Femur (tissue), 1 donor: ENCODE data around the gene SEMA3E.

Source experiments
- DNase-seq: peaks from one replicate; pipeline ENCODE4 v3.0.0-alpha.2; 2017

Gene SEMA3E

DNA sequence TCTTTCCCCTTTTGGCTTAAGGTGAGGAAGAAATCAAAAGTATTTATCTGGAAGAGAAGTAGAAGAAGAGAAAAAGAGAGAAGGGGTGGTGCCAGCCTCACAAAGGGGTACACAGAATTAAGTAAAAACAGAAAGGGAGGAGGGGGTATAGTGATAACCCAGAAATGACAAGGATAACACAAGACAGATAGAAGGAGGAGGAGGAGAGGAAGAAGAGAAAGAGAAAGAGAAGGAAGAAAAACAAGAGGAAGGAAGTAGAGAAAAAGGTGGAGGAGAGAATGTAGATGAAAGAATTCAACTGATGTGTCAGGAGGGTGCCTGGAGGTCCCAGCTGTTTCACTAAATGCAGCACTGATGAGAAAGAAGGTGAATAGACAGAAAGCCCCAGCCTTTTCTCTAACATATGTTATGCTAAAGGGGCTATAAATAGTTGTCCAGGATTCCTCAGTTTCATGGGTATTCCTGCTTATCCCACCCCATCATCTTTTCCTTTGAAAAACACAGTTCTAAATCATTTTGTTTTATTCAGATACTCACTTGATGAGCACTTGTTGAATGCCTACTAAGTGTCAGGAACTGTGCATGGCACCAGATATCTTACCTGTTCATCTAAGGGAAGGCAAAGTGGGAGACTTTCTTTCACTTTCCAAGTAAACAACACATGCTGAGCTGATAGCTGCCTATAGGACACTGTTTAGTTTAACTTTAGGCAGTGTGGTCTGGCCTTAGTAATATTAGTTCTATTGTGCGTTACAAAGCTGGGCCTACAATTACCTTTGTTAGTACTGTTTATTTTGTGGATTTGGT is 8.0 kb downstream of the SEMA3E start:
- no peak for DNase-seq

DNA sequence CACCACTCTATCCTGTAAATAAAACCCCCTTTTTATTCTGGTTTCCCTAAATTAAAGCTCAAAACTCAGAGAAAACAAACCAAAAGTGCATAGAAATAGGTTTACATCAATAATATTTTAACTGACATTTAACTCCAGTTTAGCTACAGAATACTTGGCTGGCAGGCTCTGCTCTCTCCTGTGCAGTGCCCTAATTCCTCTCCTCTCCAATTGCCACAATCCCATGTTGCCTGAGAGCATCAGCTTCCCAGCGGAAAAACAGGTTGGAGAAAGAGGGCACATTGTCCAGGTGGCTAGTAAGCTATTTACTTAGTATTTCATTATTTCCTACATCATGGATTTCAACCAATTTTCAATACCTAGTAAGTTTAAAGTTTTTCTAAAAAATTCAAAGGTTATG is 8.7 kb downstream of the SEMA3E start:
- DNase-seq = no peak

DNA sequence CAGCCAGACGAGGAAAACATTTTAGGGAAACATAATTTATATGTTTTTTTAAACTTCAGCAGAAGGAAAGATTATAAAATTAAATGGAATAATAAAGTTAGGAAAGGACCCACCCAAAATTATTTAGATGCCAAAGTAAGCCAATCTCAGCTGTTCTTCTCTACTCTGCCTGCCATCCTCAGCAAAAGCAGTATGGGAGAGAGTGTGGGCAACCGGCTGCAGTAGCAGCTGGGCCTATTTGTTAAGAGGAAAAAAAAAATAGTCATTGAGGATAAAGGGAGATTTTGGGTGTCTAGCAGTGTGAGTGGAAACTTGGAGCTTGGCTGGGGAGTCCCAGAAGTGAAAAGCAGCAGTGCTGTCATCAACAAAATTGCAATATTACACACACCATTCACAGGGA is 15.4 kb downstream of the SEMA3E start:
- no peak for DNase-seq

DNA sequence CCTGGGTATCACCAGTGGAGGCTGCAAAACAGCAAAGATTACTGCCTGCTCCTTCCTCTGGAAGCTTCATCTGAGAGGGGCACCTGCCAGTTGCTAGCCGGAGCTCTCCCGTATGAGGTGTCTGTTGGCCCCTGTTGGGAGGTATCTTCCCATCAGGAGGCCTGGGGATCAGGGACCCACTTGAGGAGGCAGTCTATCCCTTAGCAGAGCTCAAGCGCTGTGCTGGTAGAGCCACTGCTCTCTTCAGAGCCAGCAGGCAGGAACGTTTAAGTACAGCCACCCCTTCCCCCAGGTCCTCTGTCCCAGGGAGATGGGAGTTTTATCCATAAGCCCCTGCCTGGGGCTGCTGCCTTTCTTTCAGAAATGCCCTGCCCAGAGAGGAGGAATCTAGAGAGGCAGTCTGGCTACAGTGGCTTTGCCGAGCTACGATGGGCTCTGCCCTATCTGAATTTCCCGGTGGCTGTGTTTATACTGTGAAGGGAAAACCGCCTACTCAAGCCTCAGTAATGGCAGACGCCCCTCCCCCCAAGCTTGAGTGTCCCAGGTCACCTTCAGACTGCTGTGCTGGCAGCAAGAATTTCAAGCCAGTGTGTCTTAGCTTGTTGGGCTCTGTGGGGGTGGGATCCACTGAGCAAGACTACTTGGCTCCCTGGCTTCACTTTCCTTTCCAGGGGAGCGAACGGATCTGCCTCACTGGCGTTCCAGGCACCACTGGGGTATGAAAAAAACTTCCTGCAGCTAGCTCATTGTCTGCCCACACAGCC is 19.6 kb downstream of the SEMA3E start:
- DNase-seq = no peak

DNA sequence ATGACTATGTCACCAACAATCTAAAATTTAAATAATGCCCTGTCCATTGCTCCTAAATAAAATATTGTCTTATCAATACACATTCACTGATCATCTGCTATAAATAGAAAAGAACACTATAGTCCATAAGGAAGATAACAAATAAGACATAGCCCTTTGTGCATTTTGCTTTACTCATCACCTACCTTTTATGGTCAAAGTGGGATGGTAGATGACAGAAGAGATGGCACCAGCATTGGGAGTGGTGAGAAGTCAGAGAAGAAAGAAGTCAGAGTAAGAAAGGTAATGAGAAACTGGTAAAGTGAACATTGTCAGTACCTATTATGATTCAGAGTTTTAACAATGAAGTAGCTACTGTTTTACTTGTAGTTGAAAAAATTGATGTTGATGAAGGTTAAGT is 31.1 kb downstream of the SEMA3E start:
- DNase-seq = no peak

DNA sequence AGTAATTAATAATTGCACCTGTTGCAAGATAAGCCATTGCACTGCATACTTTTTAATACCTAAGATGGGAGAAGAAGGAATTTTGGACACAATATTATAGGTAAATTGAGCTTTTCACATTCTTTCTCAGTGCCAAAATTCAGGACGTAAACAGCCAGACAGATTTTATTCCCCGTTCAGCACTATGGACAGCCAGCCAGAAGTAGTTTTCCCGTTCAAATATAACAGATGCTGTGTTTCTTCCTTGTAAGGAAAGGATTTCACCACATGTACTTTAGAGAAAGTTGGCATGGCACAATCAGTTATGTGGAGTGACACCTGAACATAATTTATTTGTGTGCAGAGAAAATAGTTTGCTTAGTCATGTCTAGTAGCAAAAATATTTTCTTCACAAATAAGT is 34.8 kb downstream of the SEMA3E start:
- peak; percentile 12 for DNase-seq

DNA sequence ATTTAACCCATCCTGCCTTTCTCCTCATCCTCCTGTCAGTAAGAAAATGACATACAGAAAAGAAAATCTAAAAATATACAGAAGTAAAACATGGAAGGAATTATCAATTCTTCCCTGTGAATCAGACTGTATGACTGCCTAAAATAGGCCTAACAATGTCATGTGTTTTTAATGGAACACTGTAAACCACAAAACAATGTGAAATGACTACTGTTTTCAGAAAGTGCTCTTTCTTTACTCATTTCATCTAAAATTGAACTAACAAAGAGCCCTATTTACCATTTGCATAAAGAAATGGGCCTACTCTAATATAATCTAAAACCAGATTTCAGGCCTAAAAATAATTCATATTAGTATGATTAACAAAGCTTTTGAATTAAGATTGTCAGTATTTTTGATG is 35.7 kb downstream of the SEMA3E start:
- no peak for DNase-seq

DNA sequence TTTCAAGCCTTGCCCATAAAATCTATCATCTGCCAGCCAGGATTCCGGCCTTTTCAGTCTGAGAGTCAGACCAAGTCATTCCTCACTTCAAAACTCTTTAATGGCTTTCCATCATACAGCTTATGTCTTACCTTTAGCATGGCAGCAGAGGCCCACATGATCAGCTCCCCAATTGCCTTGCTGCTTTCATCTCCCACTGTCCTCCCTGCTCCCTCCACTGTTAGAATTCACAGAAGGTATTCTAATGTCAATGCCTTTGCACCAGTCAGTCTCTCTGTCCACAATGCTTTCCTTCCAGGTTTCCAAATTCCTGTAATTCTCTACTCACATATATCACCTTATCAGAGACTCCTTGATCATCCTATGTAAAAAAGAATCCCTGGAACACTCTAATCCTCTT is 37.2 kb downstream of the SEMA3E start:
- DNase-seq = no peak

DNA sequence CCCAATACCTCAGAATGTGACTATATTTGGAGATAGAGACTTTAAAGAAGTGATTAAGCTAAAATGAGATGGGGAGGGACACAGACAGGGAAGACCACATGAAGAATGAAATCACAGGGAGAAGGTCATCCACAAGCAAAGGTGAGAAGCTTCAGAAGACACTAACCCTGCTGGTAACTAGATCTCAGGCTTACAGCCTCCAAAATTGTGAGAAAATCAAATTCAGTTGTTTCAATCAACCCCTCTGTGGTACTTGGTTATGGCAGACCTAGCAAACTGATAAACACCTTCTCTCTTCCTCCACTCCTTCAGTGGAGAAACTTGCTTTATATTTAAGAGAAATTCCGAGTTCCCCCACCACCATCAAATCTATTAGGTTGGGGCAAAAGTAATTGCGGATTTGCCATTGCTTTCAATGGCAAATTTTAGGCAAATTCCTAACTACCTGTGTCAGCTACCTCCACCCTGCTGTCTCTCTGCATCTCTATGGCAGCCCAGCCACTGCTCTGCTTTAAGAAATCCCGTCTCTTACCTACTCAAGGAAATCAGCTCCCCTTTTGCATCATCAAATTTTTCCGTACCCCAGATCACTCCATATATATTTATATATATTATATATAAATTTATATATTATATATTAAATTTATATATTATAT is 38.2 kb downstream of the SEMA3E start:
- DNase-seq = no peak

DNA sequence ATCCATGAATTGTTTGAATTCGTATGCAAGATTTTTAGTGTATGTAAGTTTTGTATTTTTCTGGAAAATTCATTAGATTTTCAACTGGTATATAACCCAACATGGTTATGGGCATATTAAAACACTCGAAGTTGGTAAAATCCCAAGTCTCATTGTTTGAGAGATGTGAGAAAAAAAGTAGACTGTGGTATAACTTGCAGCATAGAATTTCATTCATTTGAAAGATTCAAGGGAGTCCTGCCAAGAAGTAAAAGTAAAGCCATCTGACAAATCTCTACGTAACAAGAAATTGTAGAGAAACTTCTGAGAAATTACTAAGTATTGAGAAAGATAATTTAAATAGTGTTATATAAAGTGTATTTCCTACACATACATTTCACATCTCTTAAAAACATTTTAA is 40.2 kb downstream of the SEMA3E start:
- DNase-seq = no peak

DNA sequence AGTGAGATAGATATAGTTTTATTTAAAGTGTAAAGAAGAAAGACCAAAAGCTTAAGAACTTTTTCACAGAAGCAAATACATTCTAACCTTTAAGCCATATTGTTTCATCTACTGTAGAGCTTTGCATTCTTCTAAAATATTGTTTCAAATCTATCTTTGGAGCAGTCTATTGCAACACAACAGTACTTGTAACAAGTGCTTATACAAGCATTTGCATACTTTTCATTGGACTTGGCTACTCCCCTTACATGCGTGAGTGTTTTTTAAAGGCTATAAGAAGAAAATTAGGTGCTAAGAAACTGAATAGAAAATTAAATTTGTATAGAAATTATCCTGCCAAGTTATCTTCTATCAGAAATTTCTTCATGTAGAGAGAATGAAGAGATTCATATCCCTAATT is 45.3 kb downstream of the SEMA3E start:
- DNase-seq = no peak

DNA sequence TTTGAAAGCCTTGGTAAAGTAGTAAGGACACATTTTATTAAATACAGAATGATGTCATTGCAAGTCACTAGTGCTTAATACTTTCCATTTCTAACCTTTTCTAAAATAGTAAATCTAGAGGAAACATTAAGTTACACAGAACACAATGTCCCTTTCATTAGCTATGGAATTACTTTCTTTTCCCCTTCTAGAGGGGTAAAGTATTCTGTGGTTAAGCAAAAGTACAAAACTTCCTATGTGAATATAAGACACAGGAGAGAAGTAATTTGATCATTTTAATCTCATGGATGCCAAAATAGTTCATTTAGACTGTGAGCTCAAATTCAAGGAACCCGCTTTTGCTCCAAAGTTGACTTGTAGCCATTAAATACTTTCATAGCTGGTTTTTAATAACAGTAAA is 49.8 kb downstream of the SEMA3E start:
- no peak for DNase-seq

DNA sequence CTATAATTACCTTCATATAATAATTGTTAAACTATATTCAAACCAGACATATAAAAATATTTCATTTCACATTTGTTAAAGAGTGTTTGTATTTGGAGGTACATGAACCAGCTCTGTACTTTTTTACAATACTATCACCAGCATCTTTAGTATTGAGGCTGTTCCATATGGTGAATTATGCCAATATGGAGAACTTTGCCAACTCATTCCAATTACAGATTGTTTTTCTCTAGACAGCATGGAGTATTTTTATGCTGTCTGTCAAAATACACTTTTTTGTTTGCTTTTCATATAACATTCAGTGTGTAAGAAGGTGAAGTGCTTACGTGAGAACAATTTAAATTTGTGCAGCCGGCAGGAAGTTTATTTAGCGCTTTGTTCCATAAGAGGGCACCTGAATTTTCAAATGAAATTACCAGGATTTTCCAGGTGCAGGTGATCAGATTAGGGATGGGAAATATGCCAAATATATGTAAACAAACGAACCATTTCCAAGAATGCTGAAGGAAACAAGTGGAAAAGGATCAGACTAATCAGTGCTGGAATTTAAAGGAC is 54.9 kb downstream of the SEMA3E start:
- DNase-seq = no peak

DNA sequence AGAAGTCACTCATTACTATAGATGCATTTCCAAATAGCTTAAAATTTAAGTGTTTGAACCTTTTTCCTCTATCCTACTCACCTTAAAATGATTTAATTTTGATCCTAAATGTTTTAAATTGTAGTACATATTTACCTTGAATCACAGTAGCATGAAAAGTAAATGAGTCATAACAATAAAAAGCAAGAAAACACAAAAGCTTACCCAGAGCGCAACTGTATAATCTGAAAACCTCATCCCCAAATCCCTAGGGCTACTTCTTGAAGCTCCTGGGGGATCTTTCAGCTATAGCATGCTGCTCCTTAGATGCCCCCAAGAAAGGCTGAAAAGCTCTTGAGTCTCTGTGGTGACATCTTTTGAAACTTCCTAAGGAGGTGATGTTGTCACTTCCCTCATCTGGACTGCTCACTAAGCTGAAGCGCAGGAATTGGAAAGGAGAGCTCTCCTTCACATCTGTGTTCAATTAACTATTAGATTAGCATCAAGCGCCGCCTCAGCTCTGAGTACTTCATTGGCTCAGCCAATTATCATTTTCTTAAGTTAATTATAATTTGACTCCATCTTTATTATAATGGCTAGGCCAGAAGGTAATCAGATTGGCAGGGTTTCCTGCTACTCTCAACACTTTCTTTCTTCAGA is 60.2 kb downstream of the SEMA3E start:
- DNase-seq = no peak

DNA sequence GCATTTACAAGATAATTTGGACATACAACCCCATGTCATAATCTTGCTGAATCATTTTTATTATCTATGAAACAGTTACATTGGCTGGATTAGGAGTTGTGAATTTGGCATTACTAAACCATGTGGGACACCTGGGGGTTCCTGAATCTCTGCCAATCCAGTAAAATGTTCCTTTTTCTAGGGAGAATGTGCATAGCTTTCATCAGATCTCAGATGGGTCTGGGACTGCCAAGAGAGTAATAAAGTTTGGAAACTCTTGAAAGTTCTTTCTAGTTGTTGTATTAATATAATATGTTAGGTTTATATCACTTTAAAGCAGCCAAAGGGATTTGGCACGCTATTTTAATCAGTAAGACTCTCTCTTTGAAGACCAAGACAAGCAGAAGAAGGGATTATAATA is 62.7 kb downstream of the SEMA3E start:
- DNase-seq = no peak

DNA sequence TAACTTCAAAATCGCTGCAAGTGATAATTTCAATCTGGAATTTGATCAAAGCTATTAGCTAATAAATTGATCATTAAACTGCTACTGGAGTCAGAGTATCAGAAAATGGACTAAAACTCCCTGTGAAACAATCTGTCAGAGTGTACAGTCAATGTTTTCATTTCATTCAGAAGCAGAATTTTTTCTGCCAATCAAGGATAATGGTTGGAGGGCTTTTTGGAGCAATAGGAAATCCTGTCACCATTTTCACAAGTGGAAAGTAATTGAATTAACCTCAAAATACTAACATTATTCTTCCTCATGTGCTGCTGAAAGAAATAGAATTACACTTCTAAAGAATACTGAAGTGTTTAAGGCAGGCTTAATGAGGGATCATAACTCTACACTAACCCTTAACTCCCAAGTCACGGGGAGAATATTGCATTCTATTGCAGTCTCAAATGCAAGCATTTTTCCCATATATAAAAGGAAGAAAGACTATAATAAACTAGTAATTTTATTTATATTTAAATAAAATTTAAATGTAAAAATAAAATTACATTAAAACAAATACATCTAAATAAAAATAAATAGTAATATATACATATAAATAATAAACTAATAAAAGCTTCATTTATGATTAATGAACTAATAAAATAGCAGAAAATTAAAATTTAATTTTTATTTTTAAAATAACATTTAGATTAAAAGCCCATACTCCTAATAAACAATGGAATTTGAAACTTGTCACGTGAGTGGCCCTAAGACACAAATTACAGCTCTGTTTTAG is 67.1 kb downstream of the SEMA3E start:
- no peak for DNase-seq

DNA sequence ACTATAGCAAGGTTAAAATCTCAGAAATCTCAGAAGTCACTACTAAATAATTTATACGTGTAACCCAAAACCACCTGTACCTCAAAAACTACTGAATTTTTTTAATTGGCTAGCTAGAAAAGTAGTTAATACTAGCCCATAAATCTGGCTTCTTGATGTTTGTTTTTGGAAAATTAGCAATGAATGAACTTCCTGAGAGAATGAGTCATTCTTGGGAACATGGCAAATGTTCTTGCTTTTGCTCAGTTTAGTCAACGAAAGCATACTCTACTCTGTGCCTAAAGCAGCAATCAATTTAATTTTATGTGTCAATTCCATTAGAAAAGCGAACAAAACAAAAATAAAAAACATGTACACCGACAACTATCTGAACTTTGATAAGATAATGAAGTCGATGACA is 69.2 kb downstream of the SEMA3E start:
- no peak for DNase-seq

DNA sequence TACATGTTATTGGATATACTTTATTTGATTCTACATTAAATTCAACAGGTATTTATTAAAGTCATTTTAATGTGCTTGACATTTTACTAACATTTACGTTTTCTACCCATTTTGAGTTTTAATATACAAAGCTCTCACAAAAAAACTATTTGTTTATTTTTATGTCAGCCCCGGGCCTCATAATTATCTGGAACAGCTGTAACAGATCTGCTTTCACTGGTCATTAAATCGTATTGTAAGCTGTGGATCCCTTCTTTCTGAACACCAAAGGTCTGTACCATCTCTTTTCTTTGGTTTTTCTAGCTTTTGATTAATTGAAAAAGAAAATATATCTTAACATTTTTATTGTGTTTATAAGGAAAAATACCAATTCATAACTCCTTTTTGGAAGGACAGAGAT is 73.5 kb downstream of the SEMA3E start:
- DNase-seq = no peak

DNA sequence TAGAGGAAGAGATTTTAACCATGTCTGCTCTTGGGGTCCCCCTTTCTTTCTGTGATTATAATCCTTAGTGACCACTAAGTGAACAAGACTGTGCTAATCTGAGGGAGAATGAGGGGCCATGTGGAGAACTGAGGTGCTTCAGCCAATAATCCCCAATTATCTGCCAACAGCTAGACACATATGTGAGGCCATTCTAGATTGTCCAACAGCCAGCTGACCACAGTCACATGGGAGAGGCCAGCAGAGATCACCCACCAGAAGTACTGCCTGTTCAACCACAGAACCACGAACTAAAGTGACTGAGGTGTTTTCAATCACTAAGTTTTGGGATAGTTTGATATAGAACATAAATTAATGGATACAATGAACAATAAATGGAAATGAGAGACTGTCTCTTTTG is 74.3 kb downstream of the SEMA3E start:
- no peak for DNase-seq

DNA sequence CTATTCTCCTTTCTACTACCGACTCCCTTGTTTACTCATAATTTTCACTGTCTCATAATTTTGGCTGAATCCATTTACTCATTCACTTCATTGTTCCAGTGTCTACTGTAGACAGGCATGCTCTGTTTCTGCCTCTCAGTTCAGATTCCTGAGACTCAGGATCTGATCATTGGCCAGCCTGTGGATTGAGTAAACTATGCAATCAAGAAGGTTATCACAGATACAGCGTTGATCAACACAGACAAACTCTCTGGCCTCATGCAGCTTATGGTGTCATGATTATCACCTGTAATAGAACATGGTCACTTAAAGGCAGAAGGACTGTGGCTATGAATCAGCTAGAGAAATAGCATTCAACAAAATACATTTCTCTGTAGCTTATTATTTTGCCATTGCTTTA is 86.0 kb downstream of the SEMA3E start:
- DNase-seq = no peak

DNA sequence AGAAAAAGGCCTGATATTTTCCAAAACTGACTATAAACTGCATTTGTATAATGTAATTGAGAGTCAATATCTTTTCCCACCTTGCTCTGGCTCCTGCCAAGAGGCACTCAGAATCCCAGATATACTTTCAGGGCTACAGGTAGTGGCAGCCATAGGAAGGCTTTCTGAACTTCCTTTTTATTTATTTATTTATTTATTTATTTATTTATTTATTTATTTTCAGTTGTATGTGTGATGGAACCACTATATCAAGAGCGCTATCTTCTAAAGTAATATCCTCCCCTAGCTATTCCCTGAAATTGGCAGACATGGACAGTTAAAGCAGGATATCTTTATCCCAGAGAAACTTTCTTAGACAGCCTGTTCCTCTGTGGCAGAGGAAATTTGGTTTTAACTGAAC is 86.7 kb downstream of the SEMA3E start:
- DNase-seq = no peak

DNA sequence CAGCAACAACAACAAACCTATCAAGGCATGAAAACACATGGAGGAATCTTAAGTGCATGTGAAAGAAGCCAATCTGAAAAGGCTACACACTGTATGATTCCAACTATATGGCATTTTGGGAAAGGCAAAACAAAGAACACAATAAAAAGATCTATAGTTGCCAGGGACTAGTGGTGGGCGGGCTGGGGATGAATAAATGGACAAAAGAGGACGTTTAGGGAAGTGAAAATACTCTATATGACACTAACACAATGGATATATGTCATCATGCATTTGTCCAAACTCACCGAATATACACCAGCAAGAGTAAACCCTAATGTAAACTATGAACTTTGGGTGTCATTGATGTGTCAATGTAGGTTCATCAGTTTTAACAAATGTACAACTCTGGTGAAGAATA is 89.1 kb downstream of the SEMA3E start:
- DNase-seq = no peak
